Amniotic epithelial cell (primary cell): ENCODE measurements around the gene SLC35G6.
A peak's percentile ranks its signal among the peaks of the same experiment; 100 is the strongest.
"Not testable (repeated sequence)": the region's sequence is repeated elsewhere in the genome, so short reads cannot be mapped to it uniquely, and the experiment has no call there.

Experiments used
- DNase-seq: peaks from one replicate; pipeline ENCODE4 v3.0.0-alpha.2; 2010; ENCODE audit warnings: low read depth

SLC35G6 gene

DNA sequence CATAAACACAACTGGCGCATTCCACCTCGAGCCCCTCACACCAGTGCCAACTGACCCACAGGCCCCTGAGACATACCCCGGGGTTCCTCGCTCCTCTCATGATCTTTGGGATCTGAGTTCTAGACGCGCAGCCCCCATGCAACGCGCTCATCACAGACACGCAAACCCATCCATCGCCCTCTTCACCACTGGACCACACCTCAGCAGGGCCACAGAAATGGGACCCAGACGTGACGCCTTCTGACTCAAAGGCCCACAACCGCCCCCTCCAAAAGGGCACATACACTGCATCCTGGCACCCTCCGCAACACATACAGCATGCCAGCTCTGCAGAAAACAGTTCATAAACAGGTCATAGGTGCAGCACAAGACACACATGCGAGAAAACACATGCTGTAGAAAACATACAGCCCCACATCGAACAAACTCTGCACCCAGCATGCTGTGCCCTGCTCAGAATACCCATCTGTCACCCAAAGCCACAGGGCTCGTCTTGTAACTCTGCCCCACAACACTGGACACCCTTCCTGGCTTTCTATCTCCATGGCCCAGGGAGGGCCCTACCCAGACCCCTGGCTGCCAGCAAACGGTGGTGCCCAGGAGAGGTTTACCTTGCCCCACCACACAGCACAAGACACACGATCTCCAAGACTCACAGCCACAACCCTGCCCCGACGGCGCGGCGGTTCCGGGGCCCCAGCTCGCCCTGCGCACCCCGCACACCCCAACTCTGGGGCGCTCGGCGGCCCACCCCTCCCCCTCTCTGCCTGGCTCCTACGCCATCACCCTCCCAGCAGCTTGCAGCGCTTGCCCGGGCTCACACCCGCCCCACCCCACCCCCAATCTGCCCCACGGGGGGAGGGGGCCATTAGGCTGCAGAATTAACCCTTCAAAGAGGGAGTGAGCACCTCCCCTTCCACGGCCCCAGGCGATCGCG lies 2.7 kb upstream of the SLC35G6 start:
- no peak for DNase-seq

DNA sequence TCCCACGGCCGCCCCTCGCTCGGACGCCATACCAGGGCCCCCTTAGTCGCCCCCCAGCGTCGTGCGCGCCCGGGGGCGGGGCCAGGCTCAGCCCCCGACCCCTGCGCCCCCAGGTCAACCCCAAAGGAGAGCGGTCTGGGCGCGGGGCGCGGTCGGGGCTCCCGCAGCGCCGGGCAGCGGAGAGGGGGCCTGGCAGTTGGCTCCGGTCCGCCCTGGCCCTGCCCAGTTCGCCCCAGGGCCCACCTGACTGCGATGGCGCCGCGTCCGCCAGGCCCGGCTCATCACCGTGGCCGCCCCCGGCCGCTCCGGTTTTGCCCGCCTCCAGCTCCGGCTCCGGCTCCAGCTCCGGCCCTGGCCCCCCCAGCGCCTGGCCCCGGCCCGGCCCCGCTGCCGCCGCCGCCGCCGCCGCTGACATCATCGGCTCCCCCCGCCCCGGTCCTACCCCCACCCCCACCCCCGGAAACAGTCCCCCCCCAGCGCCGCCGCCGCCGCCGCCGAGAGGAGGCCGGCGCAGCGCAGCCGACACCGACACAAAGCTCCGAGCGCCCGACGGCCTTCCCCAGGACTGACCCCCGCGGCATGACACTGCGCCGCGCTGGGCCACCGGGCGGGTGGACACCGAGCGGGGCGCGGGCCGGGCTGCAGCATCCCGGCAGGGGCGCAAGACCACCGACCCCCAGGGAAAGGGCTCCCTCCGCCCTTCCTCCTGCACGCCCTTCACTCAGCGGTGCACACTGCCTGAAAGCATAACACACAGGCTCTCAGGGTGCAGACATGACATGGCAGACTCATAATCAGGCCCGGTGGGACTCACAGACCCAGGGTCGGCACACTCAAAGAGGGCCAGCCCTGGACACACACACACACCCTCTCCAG lies 1.8 kb upstream of the SLC35G6 start, which contains the start of gene ZBTB4:
ZBTB4 (minus strand) TSS at position 419 of the 876 bp plus-strand sequence. CDS start 12,830 bp downstream, outside the sequence.
- no peak for DNase-seq

DNA sequence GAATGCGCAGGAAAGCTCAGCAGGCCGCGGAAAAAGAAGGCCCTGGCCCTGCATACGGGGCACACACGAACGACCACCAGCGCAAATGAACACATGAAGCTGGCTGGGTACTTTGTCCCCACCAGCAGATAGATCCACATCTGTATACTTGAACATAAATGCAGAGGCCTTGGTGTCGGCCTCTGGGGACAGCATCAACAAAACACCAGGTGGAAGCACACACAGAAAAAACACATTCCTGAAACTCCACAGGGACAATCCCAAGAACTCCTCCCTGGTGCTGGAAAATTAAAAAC lies 1.2 kb upstream of the SLC35G6 start:
- no peak for DNase-seq

DNA sequence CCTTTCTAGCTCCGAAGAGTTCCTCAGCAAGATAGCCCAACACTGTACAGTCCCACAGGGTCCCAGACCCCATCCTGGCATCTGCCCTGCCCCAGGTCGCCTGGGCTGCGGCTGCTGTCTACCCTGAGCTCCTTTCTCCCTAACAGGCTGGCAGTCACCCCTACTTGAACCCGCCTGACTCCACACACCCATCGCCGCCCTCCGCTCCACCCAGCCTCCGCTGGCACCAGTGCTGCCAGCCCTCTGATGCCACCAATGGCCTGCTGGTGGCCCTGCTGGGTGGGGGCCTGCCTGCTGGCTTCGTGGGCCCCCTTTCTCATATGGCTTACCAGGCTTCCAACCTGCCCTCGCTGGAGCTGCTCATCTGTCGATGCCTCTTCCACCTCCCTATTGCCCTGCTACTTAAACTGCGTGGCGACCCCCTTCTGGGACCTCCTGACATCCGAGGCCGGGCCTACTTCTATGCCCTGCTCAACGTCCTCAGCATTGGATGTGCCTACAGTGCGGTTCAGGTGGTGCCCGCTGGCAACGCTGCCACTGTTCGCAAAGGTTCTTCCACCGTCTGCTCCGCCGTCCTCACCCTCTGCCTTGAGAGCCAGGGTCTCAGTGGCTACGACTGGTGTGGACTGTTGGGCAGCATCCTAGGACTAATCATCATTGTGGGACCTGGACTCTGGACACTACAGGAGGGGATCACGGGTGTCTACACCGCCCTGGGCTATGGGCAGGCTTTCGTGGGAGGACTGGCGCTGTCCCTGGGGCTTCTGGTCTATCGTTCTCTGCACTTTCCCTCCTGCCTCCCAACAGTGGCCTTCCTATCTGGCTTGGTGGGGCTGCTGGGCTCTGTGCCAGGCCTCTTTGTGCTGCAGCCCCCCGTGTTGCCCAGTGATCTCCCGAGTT lies 846 bp downstream of the SLC35G6 start:
- DNase-seq: not testable (repeated sequence)

GRCh38 chr17:7482742-7483088 lies 1.5 kb downstream of the SLC35G6 start:
- DNase-seq: not testable (repeated sequence)

GRCh38 chr17:7483255-7484066 lies 2.2 kb downstream of the SLC35G6 start:
- peak; percentile 91 for DNase-seq

- peak; percentile 97 for DNase-seq
Observed at GRCh38 chr17:7484067-7484918, 3.0 kb downstream of the SLC35G6 start, which contains the start of gene POLR2A. Gene POLR2A, plus strand, starts transcription at chr17:7484366.

GRCh38 chr17:7484919-7485377 lies 3.7 kb downstream of the SLC35G6 start:
- DNase-seq: no peak

DNA sequence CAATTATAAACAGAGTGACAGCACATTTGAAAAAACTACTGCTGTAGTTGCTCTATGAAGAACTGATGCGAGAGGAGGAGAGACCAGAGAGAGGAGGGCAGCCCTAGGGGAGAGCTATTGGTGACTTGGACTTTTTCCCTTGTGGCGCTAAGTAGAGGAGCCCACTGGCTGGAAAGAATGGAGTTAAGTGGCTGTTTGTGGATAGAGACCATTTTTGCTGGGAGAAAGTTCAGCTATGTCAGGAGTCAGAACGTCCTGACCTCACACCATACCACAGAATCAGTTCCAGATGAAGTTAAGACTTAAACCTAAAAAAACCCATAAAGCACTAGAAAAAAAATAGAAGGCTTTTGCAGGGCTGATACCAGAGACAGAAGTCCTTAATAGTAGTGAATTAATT lies 4.9 kb downstream of the SLC35G6 start:
- peak; percentile 21 for DNase-seq

- DNase-seq: no peak
Observed at GRCh38 chr17:7490144-7490543, 8.9 kb downstream of the SLC35G6 start.

- DNase-seq: no peak
Observed at GRCh38 chr17:7491583-7491982, 10.3 kb downstream of the SLC35G6 start.

DNA sequence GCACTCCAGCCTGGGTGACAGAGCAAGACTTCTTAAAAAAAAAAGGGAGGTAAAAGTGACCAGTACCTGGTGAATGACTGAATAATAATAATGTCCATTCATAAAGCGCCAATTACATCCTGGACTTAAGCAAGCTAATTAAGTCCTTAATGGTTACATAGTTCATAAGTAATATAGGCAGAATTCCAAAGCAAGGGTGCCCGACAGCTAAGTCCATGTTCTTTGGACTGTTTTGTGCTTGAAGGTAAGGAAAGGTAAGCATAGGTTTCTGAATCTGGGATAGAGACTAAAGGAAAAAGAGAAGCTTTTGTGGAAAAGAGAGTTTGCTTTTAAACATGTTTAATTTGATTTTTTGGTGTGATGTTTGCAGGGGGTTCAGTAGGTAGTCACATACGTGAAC lies 12.7 kb downstream of the SLC35G6 start:
- DNase-seq: no peak

DNA sequence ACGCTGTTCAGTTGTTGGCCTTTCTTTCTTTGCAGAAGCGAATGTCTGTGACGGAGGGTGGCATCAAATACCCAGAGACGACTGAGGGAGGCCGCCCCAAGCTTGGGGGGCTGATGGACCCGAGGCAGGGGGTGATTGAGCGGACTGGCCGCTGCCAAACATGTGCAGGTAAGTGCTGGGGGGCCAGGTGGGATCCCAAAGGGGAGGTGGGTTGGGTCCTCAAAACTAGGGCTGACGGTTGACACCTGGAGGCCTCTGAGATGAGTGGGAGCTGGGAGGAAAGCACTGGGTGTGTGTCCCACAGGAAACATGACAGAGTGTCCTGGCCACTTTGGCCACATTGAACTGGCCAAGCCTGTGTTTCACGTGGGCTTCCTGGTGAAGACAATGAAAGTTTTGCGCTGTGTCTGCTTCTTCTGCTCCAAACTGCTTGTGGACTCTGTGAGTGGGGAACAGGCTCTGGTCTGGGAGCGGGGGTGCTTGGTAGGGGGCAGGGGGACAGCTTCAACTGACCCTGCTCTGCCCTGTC lies 14.7 kb downstream of the SLC35G6 start:
- DNase-seq: no peak

DNA sequence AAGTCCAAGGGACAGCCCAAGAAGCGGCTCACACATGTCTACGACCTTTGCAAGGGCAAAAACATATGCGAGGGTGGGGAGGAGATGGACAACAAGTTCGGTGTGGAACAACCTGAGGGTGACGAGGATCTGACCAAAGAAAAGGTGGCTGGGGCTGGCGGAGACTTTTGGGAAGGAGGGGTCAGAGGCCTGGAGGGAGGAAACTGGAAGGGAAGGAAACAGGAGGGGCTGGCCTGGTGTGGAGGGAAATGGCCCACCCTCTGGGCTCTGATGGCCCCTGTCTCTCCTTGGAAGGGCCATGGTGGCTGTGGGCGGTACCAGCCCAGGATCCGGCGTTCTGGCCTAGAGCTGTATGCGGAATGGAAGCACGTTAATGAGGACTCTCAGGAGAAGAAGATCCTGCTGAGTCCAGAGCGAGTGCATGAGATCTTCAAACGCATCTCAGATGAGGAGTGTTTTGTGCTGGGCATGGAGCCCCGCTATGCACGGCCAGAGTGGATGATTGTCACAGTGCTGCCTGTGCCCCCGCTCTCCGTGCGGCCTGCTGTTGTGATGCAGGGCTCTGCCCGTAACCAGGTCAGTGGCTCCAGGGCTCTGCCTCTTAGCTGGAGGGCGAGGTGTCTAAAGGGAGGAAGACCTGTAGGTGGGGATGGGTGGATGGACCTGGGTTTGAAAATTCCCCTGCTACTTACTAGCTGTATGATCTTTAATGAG lies 15.4 kb downstream of the SLC35G6 start:
- DNase-seq: no peak

GRCh38 chr17:7497228-7497627 lies 16.0 kb downstream of the SLC35G6 start:
- DNase-seq: no peak

DNA sequence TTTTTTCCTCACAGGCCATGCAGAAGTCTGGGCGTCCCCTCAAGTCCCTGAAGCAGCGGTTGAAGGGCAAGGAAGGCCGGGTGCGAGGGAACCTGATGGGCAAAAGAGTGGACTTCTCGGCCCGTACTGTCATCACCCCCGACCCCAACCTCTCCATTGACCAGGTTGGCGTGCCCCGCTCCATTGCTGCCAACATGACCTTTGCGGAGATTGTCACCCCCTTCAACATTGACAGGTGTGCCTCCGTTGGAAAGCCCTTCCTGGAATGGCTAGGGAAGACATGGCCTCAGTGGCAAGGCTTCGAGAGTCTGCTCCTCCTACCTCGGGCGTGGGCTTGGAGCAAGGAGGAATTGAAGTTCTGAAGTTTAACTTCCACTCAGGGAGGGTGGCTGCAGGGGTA lies 16.4 kb downstream of the SLC35G6 start:
- no peak for DNase-seq

DNA sequence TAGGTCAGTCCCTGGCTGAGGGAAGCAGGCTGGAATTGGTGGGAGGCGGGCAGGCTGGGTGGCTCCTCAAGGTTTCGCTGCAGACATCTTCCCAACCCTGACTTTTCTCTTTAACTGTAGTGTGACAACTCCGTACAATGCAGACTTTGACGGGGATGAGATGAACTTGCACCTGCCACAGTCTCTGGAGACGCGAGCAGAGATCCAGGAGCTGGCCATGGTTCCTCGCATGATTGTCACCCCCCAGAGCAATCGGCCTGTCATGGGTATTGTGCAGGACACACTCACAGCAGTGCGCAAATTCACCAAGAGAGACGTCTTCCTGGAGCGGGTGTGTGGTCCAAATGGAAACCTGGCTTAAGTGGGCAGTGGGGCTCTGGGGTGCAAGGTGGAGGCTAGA lies 17.9 kb downstream of the SLC35G6 start:
- DNase-seq: no peak

DNA sequence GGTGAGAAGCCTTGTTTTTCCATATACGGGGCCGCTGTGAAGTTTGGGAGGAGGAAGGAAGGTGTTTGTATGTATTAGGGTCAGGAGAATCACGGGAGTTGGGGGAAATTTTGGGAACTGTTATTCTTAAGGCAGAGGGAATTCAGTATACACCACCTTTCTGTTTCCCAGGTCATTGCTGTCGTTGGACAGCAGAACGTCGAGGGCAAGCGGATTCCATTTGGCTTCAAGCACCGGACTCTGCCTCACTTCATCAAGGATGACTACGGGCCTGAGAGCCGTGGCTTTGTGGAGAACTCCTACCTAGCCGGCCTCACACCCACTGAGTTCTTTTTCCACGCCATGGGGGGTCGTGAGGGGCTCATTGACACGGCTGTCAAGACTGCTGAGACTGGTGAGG lies 20.5 kb downstream of the SLC35G6 start:
- DNase-seq: no peak
